ENCODE data around the gene ENGASE. TPM values are rescaled to one million over a fixed set of nuclear protein-coding genes. Genes with fewer than 3 reads are reported as not detected.

The ENGASE gene
- total RNA-seq, 1 experiment from 2014 or later: 58.0 TPM

GRCh38 chr17:79098282-79098867 lies 23.8 kb downstream of the ENGASE start:
- H3K36me3 Mint-ChIP-seq (ENCODE audit: insufficient read depth, unreplicated experiment): no peaks in the 10 kb centered on the region
- H3K27me3 Mint-ChIP-seq (ENCODE audit: unreplicated experiment): peaks cover 100% of the 10 kb centered on the region
- no peak overlapping the region for H3K27ac Mint-ChIP-seq (ENCODE audit: unreplicated experiment)
- CTCF ChIA-PET: no interaction called here
- H3K9me3 Mint-ChIP-seq (ENCODE audit: low read depth, unreplicated experiment): no peaks in the 10 kb centered on the region
- intact Hi-C loops (cut with micrococcal nuclease; ENCODE audit: unreplicated experiment): no loop called here
- H3K4me1 Mint-ChIP-seq (ENCODE audit: low read depth, unreplicated experiment): no peaks in the 10 kb centered on the region
- DNase-seq: no peak
- no TSS peak for BruUV-seq (replicated peaks)
- no peak overlapping the region for H3K4me3 Mint-ChIP-seq (ENCODE audit: low read depth, unreplicated experiment)
- TF ChIP-seq, protein P1, sequence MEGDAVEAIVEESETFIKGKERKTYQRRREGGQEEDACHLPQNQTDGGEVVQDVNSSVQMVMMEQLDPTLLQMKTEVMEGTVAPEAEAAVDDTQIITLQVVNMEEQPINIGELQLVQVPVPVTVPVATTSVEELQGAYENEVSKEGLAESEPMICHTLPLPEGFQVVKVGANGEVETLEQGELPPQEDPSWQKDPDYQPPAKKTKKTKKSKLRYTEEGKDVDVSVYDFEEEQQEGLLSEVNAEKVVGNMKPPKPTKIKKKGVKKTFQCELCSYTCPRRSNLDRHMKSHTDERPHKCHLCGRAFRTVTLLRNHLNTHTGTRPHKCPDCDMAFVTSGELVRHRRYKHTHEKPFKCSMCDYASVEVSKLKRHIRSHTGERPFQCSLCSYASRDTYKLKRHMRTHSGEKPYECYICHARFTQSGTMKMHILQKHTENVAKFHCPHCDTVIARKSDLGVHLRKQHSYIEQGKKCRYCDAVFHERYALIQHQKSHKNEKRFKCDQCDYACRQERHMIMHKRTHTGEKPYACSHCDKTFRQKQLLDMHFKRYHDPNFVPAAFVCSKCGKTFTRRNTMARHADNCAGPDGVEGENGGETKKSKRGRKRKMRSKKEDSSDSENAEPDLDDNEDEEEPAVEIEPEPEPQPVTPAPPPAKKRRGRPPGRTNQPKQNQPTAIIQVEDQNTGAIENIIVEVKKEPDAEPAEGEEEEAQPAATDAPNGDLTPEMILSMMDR (IDR thresholded peaks at IDR 0.05; ENCODE audit: unreplicated experiment): no peak

DNA sequence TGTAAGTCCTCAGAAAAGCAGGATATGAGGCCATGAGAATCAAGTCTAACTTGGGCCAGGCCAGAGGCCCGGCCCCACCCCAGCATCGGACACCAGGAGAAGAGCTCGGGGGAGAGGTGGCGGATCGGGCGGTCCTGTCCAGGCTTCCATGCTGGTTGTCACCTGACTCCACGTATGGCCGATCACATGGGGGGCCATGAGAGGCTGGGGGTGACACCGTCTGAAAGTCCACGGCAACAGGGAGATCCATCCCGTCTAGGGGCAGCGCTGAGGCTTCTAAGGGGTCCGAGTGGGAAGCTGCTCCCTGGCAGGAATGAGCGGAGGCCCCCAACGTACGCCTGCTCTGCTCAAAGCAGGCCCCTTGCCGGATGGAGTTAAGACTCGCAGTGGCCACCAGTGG lies 25.8 kb downstream of the ENGASE start:
- intact Hi-C loops (cut with micrococcal nuclease; ENCODE audit: unreplicated experiment): no loop called here
- Mint-ChIP-seq H3K27me3 (ENCODE audit: unreplicated experiment) (peaks cover 100% of the 10 kb centered on the region), H3K4me3 (ENCODE audit: low read depth, unreplicated experiment) (no peak overlapping the region), H3K27ac (ENCODE audit: unreplicated experiment) (no peak overlapping the region), H3K9me3 (ENCODE audit: low read depth, unreplicated experiment) (no peaks in the 10 kb centered on the region), H3K4me1 (ENCODE audit: low read depth, unreplicated experiment) (no peaks in the 10 kb centered on the region), H3K36me3 (ENCODE audit: insufficient read depth, unreplicated experiment) (no peaks in the 10 kb centered on the region)
- CTCF ChIA-PET: no interaction called here
- DNase-seq: no peak
- BruUV-seq (replicated peaks): no TSS peak
- TF ChIP-seq, protein P1 (IDR thresholded peaks at IDR 0.05; ENCODE audit: unreplicated experiment): no peak

DNA sequence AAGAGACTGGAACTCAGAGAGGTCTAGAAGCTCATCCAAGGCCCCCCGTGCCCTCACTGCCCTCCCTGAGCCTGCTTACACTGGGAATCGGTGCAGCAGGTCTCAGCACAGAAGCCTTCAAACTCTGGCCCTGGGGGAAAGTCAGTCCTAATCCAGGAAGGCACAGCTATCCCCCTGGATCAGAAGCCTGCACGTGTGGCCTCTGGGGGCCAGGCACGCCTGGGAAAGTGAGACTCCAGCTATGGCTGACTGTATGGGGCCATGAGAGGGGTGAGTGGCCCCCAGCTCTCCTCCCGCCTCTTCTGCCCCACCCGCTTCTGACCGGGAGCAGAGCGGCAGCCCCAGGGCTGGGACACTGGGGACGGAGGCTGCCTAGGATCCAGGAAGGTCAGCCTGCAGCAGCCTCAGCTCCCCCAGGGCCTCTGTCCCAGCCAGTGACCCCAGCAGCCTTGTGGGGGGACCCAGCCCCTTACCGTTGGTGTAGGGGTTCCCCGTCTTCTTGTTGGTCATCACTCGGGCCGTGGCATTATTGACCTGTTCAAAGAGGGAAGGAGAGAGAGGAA lies 26.6 kb downstream of the ENGASE start:
- peaks cover 100% of the 10 kb centered on the region for H3K27me3 Mint-ChIP-seq (ENCODE audit: unreplicated experiment)
- no peaks in the 10 kb centered on the region for H3K36me3 Mint-ChIP-seq (ENCODE audit: insufficient read depth, unreplicated experiment)
- no peak for DNase-seq
- TF ChIP-seq, protein P1 (IDR thresholded peaks at IDR 0.05; ENCODE audit: unreplicated experiment): no peak
- H3K9me3 Mint-ChIP-seq (ENCODE audit: low read depth, unreplicated experiment): no peaks in the 10 kb centered on the region
- intact Hi-C loops (cut with micrococcal nuclease; ENCODE audit: unreplicated experiment): no loop called here
- H3K4me1 Mint-ChIP-seq (ENCODE audit: low read depth, unreplicated experiment): no peaks in the 10 kb centered on the region
- H3K4me3 Mint-ChIP-seq (ENCODE audit: low read depth, unreplicated experiment): no peak overlapping the region
- CTCF ChIA-PET: no interaction called here
- no peak overlapping the region for H3K27ac Mint-ChIP-seq (ENCODE audit: unreplicated experiment)
- BruUV-seq (replicated peaks): no TSS peak

DNA sequence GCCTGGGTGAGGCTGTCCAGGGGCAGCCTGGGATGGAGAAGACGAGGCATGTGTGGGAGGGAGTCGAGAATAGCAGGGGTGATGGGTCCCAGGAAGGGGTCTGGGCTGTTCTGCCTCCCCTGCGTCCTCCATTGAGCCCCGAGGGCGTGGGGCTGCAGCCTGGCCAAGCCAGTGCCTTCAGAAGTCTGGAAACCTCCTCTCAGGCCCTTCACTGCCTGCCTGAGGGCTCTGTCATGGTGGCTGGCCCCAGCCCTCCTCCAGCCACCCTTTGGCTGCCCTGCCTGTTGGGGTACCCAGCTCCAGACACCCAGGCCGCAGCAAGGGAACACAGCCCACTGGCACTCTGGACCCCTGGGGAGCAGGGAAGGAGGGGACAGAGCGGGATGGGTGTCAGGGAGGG lies 27.6 kb downstream of the ENGASE start:
- Mint-ChIP-seq H3K36me3 (ENCODE audit: insufficient read depth, unreplicated experiment) (no peaks in the 10 kb centered on the region), H3K27ac (ENCODE audit: unreplicated experiment) (no peak overlapping the region), H3K27me3 (ENCODE audit: unreplicated experiment) (peaks cover 100% of the 10 kb centered on the region), H3K4me1 (ENCODE audit: low read depth, unreplicated experiment) (no peaks in the 10 kb centered on the region), H3K9me3 (ENCODE audit: low read depth, unreplicated experiment) (no peaks in the 10 kb centered on the region), H3K4me3 (ENCODE audit: low read depth, unreplicated experiment) (no peak overlapping the region)
- TF ChIP-seq, protein P1 (IDR thresholded peaks at IDR 0.05; ENCODE audit: unreplicated experiment): no peak
- intact Hi-C loops (cut with micrococcal nuclease; ENCODE audit: unreplicated experiment): no loop called here
- CTCF ChIA-PET: no interaction called here
- no TSS peak for BruUV-seq (replicated peaks)
- no peak for DNase-seq
